ENCODE data around the gene OTOP2. TPM values are rescaled to one million over a fixed set of nuclear protein-coding genes. Genes with fewer than 3 reads are reported as not detected.

OTOP2 gene
- total RNA-seq, 1 donor from 2014 or later, result not detected

DNA sequence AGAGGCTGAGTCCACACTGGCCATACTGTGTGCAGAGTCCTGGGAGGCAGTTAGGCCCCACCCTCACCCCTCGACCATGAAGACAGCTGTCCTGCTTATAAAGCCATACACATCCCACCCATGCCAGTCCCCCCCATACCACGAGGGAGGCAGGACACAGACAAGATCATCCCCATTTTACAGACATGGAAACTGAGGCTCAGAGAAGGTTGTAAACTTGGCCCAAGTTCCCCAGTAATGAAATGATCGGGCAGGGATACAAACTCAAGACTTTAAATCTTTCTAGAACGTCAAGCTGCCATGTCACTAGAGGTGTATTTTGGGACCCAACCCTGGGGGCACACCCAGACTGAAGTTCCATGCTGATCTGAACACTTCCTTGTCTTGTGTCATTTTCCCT is 32.0 kb downstream of the OTOP2 start:
- Mint-ChIP-seq H3K36me3 (ENCODE audit: unreplicated experiment) (no peaks in the 10 kb centered on the region), H3K4me1 (ENCODE audit: low read depth, unreplicated experiment) (peaks cover 2% of the 10 kb centered on the region), H3K27me3 (ENCODE audit: unreplicated experiment) (peaks cover 12% of the 10 kb centered on the region), H3K4me3 (ENCODE audit: unreplicated experiment) (no peak overlapping the region), H3K27ac (ENCODE audit: unreplicated experiment) (no peak overlapping the region), H3K9me3 (ENCODE audit: unreplicated experiment) (peaks cover 5% of the 10 kb centered on the region)
- TF ChIP-seq, protein P1, sequence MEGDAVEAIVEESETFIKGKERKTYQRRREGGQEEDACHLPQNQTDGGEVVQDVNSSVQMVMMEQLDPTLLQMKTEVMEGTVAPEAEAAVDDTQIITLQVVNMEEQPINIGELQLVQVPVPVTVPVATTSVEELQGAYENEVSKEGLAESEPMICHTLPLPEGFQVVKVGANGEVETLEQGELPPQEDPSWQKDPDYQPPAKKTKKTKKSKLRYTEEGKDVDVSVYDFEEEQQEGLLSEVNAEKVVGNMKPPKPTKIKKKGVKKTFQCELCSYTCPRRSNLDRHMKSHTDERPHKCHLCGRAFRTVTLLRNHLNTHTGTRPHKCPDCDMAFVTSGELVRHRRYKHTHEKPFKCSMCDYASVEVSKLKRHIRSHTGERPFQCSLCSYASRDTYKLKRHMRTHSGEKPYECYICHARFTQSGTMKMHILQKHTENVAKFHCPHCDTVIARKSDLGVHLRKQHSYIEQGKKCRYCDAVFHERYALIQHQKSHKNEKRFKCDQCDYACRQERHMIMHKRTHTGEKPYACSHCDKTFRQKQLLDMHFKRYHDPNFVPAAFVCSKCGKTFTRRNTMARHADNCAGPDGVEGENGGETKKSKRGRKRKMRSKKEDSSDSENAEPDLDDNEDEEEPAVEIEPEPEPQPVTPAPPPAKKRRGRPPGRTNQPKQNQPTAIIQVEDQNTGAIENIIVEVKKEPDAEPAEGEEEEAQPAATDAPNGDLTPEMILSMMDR (IDR thresholded peaks at IDR 0.05; ENCODE audit: partially characterized antibody, unreplicated experiment), result no peak
- no peak for DNase-seq

DNA sequence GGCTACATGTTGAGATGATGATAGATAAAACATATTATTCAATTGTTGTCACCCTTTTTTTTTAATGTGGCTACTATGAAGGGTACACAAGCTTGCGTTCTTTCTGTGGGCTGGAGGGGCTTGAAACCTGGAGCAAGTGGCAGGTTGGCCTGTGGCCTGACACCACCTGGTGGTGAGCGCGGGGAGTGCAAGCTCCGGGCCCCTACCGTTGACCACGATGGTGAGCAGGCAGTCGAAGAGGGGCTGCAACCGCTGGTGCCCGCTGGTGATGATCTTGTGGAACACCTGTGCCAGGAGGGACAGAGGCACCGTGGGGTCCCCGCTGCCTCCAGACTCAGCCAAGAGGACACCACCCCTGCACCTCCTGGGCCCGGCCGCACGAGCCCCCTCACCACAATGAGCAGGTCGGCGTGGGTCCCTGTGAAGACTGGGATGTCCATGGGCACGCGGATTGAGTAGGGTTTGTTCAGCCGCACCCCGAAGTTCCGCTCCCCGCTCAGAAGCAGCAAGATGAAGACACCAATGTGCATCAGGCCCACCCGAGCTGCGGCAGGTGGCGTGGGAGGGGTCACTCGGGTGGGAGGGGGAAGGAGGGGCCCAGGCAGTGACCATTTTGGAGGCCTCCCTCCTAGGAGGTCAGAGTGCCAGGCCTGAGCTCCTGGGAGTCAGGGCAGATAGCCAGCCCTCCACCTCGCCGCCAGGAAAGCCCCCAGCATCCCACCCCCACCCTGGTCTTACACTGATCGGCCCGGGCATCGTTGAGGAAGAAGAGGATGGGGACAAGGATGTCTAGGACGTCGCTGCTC is 34.1 kb downstream of the OTOP2 start:
- DNase-seq, result peak; percentile 97
- Mint-ChIP-seq H3K4me1 (ENCODE audit: low read depth, unreplicated experiment) (peaks cover 4% of the 10 kb centered on the region), H3K27ac (ENCODE audit: unreplicated experiment) (no peak overlapping the region), H3K36me3 (ENCODE audit: unreplicated experiment) (no peaks in the 10 kb centered on the region), H3K9me3 (ENCODE audit: unreplicated experiment) (peaks cover 5% of the 10 kb centered on the region), H3K27me3 (ENCODE audit: unreplicated experiment) (peaks cover 10% of the 10 kb centered on the region), H3K4me3 (ENCODE audit: unreplicated experiment) (no peak overlapping the region)
- TF ChIP-seq, protein P1 (IDR thresholded peaks at IDR 0.05; ENCODE audit: partially characterized antibody, unreplicated experiment), result peak; percentile 96

DNA sequence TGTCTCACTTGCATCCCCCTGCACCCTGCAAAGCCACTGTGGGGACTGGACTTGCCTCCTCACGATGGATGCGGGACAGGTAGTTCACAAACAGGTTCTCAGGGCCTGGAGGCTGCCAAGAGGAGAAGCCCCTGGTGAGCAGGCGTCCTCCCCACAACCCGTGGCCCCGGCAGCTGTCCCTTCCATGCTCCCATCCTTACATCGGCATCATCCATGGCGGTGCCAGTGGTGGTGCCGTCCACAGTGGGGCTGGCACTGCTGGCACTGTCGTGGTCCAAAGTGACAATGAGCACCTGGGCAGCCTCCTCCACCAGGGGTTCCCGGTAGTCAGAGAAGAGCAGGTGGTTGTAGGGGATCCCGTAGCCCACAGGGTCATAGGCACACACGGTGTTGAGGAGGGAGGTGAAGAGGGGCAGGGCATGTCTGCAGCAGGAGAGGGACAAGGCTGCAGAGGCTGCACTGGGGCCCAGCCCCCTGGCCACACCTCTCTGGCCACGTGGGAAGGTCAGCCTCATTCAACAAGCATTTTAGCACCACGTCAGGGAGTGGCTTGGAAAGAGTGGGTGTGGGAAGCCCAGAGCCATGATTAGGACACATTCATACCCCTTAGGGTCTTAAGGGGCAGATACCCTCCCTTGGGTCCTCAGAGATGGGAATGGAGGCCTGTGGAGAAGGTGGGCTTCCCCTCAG is 35.9 kb downstream of the OTOP2 start:
- TF ChIP-seq, protein P1 (IDR thresholded peaks at IDR 0.05; ENCODE audit: partially characterized antibody, unreplicated experiment), result no peak
- H3K27me3 Mint-ChIP-seq (ENCODE audit: unreplicated experiment), result peaks cover 5% of the 10 kb centered on the region

DNA sequence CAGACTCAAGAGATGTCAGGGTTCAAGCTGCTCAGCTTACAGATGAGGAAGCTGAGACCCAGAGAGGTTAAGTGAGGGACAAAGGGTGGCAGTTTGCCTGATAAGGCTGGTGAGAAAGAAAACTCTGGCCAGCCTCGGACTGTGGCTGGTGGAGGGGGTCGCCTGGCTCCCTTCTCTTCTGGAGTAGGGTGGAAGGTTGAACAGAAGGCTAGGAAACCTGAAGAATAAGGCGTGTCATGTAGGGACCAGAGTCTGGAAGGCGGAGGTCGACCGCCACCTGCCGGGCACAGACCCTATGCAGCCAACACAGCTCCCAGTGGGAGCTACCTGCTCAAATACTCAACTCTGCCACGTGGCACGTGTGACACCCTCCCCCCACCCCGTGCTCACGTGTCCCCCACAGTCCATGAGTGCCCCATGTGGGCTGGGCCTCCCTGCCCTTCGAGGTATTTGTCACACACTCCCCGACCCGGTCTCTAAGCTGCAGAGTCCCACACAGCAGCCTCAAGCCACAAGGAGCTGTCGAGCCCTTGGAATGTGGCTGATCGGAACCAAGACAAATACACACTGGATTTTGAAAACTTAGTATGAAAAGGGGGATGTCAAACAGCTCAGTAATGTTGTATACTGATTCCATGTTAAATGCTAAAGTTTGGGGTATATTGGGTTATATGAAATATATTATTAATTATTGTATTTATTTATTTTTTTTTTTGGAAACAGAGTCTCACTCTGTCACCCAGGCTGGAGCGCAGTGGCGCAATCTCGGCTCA is 36.7 kb downstream of the OTOP2 start:
- peak; percentile 71 for DNase-seq
- Mint-ChIP-seq H3K27me3 (ENCODE audit: unreplicated experiment) (peaks cover 7% of the 10 kb centered on the region), H3K27ac (ENCODE audit: unreplicated experiment) (no peak overlapping the region), H3K4me1 (ENCODE audit: low read depth, unreplicated experiment) (peaks cover 4% of the 10 kb centered on the region), H3K4me3 (ENCODE audit: unreplicated experiment) (no peak overlapping the region), H3K9me3 (ENCODE audit: unreplicated experiment) (peaks cover 7% of the 10 kb centered on the region), H3K36me3 (ENCODE audit: unreplicated experiment) (no peaks in the 10 kb centered on the region)
- TF ChIP-seq, protein P1 (IDR thresholded peaks at IDR 0.05; ENCODE audit: partially characterized antibody, unreplicated experiment), result peak; percentile 57

More for the DNA sequence above, 35.9 kb downstream of the OTOP2 start:
- DNase-seq, result no peak
- Mint-ChIP-seq H3K4me3 (ENCODE audit: unreplicated experiment) (no peak overlapping the region), H3K4me1 (ENCODE audit: low read depth, unreplicated experiment) (peaks cover 4% of the 10 kb centered on the region), H3K27ac (ENCODE audit: unreplicated experiment) (no peak overlapping the region), H3K36me3 (ENCODE audit: unreplicated experiment) (no peaks in the 10 kb centered on the region), H3K9me3 (ENCODE audit: unreplicated experiment) (peaks cover 3% of the 10 kb centered on the region)

Data from glutamatergic neuron (in vitro differentiated cells).